Stimulated activated CD8-positive, alpha-beta memory T cell treated with anti-CD3 and anti-CD28 coated beads, Interleukin-4, amount 100 ng/mL, for 24 hours (primary cell): ENCODE results near the gene C7.

Source experiments
- DNase-seq: peaks from one replicate; pipeline ENCODE4 v3.0.0-alpha.2; 2020; ENCODE audit warnings: low read depth

Gene C7

DNA sequence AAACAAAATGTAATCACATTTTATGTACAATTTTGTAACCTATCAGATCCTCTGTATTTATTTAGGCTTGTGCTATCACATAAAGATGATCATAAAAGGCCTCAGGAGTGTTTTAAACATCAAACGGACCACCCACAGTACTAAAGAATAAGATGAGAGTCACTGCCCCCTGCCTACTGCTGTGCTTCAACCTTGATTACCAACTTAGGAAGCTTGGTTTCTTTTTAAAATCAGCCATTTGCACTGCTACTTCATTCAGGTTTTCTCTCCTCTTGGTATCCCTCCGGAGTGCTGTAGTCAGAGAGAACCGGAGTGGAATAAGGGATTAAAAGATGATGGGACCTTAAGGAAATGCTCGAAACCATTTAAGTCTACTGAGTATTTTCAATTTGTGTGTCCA, 6.9 kb downstream of the C7 start:
- no peak for DNase-seq

DNA sequence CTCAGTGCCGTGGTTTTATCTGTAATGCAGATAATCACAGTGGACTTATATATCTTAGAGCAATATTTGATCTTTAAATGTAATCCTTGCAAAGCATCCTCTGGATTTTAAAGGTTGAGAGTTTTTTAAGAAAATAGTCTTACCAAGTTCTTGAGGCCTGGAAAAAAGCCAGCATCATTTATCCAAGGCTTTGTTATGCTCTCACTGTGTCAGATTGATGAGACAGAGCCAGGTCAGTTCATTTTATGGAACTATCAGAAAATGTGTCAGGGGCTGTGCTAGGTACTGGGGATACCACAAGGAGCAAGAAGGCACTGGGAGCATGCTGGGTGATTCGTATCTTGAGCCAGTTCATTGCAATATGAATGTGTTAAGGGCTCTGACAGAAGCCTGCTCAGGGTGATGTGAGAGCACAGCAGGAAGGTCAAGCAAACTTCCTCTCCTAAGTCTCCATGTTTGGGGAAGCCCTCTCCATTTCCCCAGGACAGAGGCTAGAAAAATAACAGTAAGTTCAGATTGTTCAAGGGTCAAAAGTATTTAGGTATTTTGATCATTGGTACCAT, 19.7 kb downstream of the C7 start:
- DNase-seq = no peak

DNA sequence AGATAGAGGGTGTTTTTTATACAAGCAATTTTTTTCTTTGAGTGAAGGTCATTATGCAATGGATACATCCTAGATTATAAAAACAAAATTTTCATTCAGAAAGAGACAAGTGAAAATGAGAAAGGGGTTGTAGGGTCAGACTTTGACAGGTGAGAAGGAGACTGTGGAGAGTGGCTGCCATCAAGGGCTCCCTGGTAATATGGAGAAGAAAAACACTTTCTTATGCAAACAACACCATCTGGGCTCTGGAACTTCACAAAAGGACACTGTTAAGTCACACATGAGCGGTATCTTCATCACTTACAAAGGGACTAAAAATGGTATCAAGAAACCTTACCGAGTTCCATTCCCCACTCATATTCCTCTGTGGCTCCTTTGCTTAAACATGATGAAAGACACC, 23.5 kb downstream of the C7 start:
- DNase-seq = no peak

DNA sequence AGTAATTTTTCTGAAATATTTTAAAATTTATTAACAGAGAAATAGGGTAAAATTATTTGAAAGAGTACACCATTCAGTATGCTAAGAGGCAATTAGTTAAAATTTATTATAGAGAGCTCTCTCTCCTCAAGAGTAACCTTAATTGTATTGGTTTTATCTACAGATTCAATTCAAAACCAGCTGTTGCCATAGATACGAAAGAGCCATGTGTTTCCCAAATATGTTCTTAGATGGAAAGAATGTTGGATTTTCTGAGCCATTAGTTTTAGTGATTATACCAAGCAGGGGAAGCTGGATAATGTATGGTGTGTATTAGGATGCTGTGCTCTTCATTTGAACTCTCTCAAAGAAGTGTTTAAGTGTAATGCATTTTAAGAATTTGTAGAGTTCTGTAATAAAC, 27.8 kb downstream of the C7 start:
- no peak for DNase-seq

DNA sequence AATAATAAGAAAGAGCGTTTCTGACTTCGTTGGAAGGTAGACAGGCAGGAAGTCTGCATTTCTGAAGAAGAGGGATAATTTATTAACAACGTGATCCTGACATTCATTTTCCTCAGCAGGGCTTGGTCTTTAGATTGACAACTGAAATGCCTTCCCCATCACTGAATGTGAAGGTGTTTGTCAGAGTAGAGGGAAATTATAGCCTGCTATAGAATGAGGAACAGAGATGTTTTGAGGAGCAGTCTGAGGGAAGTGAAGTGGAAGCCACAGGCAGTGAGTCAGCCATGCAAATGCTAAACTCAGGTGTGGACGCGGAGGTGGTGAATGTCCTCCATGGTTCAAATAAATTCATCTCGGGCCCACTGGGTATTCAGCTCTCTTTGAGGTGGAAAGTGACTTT, 30.5 kb downstream of the C7 start:
- no peak for DNase-seq

DNA sequence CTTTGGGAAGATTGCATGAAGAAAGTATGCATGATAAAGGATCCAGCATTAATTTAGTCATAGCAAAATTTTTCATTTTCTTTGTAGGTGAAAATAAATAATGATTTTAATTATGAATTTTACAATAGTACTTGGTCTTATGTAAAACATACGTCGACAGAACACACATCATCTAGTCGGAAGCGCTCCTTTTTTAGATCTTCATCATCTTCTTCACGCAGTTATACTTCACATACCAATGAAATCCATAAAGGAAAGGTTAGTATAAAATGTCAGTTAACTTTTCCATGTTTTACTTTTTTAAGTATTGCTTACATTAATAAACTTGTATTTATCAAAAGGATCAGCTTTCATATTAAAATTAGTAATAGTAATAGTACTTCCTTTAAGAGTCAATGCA, 35.8 kb downstream of the C7 start:
- no peak for DNase-seq

DNA sequence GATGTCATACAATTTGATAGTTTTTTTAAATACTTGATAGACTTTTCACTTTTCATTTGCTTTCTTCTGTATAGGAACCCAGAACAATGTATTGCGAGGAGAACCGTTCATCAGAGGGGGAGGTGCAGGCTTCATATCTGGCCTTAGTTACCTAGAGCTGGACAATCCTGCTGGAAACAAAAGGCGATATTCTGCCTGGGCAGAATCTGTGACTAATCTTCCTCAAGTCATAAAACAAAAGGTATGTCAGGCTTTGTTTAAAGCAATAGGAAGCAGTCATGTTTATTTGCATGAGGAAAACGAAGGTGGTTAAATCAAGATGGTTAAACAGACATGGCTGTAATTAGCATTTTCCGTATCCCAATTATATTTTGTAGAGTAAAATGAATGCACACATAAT, 46.0 kb downstream of the C7 start:
- DNase-seq = no peak

DNA sequence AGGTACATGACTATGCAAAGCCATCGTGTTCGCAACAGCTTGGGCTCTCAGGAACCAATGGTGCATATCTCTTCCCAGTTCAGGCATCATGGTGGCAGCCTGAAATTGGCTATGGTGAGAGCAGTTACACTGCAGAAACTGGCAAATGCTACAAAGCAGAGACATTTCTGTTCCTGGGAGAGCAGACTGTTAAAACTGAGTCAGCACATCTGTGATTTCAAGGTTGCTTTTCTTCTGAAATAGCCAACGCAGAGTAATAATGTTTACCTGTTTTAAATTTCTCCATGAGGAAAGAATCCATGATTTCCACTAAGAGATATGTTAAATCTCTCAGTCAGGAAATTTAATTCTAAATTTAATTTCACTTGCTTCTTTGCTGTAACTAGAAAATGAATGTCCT, 47.8 kb downstream of the C7 start:
- no peak for DNase-seq

DNA sequence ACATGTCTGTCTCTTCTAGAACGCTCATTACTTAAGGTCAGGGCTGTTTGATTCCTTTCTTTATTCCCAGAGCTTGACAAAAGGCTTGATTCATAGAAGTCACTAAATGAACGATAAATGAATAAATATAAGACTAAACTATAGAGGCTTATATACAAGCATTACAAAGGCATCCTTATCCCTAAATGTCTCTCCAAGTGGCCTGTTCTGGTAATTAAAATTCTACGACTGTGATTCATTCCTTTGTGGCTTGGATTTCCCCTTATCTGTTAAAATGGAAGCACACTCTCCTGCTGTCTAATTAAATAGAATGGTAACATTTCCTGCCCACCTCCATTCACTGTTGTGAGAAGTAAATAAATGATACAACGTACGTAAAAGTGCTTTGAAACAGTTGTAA, 49.5 kb downstream of the C7 start:
- no peak for DNase-seq

DNA sequence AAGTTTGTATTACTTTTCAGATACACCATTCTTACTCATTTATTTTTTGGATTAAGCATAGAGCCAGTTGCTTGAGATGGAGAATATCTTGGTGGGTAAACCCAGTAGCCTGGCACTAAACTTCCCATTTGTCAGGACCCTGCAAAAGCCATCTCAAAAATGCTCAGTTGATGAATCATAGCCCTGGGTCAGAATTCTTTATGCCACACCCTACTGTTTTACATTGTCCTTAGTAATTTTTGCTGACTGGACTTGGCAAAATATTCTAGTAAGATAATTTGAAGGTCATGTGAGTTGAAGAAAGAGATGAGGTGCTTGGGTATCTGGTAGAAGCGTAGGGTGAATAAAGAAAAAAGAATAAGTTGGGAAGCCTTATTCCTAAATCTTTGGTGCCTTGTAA, 50.7 kb downstream of the C7 start:
- no peak for DNase-seq

DNA sequence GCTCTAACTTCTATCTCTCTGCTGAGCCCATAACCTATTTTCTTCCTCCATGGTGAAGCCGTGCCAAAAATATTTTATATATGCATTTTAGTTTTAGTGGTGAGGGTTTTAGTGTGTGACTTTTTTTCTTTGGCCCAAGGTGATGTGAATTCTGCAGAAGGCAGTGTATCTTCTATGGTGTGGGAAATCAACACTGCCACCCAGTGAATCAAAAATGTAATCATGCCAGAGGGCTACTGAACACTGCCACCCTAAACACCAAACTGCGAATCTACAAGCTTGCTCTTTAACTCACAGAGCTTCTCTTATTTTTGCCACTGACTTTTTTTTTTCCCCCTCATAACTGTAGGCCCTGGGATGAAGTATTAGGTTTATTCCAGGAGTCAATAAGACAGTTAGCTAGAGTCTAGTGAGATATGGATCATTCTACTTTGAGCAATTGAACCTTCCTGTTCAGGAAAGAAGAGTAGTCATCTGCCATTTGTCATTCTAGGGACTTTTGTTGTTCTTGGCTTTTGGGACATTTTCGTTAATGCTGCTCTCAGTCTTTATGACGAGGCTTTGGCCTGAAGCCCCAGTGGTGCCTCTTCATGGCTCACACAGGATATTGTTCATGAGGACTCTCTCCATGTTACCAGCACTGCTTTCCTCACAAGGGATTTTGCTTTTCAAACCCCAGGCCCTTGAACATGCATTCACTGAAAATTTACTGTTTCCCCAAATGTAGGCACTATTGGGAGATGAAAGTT, 53.1 kb downstream of the C7 start:
- no peak for DNase-seq

DNA sequence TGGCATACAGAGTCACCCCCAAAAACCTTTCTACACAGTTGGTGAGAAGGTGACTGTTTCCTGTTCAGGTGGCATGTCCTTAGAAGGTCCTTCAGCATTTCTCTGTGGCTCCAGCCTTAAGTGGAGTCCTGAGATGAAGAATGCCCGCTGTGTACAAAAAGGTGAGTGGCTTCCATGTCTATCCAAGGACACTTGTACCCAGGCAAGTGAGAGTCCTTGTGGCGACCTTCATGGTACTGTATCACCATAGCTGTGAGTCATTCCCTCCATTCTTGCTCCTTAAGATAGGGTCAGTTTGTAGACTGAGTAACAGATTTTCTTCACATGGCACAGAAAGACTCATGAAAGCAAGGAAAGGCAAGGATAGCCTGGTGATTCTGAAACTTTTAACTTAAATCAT, 63.1 kb downstream of the C7 start:
- DNase-seq = no peak

DNA sequence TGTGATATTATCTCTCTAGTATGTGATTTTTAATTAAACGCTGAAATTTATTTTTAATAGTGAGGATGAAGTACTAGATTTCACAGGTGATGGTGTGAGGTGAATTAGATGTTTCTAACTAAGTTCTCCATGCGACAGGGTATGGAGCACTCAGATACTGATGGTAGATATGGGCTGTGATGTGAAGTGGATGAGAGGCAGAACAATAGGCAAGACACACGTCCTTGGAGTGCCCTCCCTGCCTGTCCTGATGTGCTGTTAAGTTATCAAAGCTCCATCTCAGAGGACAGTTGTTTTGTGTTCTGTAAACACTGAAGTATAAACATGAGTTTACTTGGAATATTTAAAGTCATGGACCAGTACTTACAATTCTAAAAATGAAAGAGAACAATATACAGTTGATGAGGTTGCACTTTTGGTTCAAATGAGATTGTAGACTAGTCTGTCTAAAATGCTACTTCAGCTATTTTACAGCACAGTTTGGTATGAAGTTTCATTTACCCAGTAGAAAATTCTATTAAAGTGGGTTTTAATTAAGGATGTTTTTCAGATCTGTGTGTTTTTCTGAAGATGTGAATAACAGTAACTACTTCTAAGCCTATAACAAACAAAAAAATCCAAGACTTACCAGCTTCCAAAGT, 64.2 kb downstream of the C7 start:
- no peak for DNase-seq

DNA sequence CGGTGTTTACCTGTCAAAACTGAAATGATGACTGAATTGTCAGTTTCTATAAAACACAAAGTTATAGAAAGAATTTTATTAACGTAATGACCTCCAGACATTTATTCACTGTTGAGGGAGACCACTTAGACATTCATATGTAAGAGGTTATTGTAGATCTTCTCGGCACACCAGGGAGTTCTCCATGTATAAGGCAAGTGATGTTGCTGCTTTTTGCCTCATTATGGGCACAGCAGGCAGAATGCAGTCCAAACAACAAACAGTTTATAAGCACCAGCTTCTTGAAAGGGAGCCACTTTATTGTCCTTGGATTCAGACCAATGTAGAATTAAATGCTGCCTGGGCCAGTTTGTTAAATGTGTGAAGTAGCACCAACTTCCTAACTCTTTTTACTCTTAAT, 66.7 kb downstream of the C7 start:
- DNase-seq = no peak

DNA sequence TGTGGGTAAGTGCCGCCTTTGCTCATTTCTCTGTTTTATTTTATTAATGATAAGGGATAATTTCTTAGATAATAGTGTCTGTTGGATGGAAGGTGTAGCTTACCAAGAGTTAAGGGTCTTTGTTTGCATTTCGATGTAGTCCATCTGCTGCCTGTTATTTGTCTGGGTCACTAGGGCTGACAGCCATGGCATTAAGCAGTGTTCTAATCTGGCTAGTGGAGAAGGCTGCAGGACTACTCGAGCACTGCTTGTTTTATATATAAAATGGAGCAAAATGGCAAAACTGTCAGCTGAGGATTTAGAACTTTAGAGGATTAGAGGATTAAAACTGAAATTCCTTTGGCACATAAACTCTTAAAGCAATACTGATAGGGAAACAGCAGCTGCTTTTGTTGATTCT, 67.5 kb downstream of the C7 start:
- no peak for DNase-seq

DNA sequence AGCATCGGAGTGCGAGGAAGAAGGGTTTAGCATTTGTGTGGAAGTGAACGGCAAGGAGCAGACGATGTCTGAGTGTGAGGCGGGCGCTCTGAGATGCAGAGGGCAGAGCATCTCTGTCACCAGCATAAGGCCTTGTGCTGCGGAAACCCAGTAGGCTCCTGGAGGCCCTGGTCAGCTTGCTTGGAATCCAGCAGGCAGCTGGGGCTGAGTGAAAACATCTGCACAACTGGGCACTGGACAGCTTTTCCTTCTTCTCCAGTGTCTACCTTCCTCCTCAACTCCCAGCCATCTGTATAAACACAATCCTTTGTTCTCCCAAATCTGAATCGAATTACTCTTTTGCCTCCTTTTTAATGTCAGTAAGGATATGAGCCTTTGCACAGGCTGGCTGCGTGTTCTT, 72.1 kb downstream of the C7 start:
- no peak for DNase-seq

DNA sequence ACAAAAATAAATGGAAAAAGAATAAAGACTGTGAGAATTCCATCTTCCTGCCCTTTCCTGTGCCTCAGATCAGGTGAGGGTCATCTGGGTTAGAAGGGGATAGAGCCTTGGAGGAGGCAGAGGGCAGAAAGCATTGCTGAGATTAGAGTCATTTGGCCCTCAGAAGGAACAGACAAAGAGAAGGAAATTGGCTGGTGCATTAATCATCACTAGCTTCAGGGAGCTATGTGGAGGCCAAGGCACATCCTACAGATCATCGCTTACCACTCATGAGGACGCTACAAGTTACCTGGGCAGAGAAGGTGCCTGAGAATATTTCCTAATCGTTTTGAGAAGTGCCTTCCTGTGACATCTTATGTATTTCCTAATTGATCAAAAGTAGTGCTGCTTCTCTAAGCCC, 74.5 kb downstream of the C7 start:
- no peak for DNase-seq

DNA sequence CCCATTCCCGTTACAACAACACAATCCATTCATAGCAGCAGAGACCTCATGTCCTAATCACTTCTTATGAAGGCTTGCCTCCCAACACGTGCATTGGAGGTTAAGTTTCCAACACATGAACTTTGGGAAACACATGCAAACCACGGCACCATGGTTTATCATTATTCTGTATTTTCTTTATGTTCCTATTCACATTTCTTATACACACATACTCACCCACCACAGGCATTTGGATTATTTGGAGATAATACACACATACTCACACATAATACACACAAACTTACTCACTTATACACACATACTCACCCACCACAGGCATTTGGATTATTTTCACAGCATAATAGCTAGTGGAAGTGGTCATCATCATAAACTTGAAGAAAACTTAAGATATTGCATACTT, 75.6 kb downstream of the C7 start:
- no peak for DNase-seq

DNA sequence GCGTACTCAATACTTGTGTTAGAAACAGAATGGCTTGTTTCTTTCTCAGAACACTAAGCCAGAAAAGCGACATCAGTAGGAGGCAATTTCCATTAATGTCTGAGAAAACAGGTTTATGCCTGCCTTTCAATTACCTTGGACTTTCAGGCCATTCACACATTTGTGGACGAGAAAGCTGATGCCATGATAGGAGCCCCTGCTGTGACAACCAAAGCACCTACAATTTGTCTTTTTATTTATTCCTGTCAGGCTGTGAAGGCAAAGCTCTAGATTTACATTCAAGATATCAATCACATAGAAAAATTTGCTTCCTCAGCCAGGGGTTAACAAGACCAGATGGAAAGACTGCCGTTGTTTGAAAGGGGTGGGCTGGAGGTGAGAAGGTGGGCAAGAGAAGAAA, 76.2 kb downstream of the C7 start:
- no peak for DNase-seq

DNA sequence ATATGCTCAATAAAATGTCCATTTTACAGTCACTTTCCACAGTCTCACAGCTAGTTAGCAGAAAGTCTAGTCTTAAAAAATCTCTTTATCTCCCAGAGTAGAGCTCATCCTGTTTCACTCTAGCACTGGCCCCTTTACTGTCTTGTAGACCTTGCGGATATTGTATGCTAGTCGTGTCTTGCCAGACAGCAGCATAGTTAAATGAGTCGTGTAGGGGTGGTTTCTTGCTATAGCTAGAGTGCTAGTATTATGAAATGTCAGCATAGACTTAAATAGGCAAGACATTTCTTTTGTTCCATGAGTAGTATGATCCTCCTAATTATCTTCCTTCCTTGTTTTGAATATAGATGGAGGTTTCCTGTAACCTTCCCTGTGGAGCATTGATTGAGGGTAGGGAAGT, 77.4 kb downstream of the C7 start:
- no peak for DNase-seq

DNA sequence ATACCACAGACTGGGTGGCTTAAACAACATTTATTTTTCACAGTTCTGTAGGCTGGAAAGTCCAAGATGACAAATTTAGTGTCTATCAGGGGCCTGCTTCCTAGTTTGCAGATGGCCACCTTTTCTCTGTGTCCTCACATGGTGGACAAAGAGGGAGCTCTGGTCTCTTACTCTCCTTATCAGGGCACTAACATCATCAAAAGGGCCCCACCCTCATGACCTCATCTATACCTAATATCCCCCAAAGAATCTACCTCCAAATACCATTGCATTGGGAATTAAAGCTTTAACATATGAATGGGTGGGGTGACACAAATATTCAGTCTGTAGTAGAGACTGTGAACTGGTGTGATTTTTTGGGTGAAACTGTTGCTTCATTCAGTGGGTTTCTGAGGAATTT, 78.1 kb downstream of the C7 start:
- no peak for DNase-seq

DNA sequence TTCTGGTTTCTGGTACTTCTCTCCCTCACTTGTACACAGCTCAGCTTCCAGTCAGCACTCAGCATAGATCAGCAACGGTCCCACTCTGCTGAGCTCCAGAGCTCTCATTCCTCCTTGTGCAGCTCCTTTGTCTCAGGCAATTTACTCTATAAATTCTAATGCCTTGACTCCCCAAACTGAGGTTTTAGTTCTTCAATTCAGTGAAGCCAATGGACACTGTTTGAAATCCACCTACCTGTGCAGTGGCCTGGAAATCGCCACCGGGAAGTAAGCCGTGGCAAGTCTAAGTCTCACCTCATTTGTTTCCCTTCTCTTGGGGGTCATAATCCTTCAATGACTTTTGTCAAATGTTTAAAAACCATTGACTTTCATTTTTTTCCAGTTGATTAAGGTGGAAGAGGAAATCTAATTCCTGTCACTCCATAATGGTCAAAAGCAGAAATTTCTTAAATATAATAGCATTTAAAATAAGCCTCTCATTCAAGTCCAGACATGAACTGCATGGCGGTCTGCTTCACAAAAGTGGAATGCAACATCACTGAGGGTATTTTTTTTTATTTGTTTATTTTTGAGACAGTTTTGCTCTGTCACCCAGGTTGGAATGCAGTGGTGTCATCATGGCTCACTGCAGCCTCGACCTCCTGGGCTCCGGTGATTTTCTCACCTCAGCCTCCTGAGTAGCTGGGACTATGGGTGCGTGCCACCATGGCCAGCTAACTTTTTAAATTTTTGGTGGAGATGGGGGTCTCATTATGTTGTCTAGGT, 79.6 kb downstream of the C7 start:
- DNase-seq = no peak
